Panc1 (cell line): ENCODE data around the gene MTSS2. TPM values are rescaled to one million over a fixed set of nuclear protein-coding genes. Genes with fewer than 3 reads are reported as not detected.

Experiments
- ATAC-seq: fragments of 200-7000 bp; cut with Tn5 transposase; 2 replicates; pipeline ENCODE4 v1.9.1; 2020; ENCODE audit warnings: mild to moderate bottlenecking, moderate library complexity
- BruUV-seq: library from RNA; stranded (reverse); fragments of 400-500 nt; replicated peaks from 2 replicates; lab custom pipeline; 2021; lab: Mats Ljungman, UMichigan
- CTCF ChIA-PET: fragments of 300-600 bp; sonication (Branson Sonifier 250); formaldehyde crosslinking; loops from one replicate; lab custom pipeline; 2022; ENCODE audit warnings: antibody characterized with exemption; lab: Charles Lee
- POLR2A ChIA-PET: fragments of 300-600 bp; sonication (Branson Sonifier 250); formaldehyde crosslinking; loops from one replicate; lab custom pipeline; 2022; ENCODE audit warnings: antibody characterized with exemption; lab: Charles Lee
- DNase-seq: peaks from one replicate; pipeline ENCODE4 v3.0.0-alpha.2; 2010; ENCODE audit warnings: low read depth, low spot score
- H3K27ac ChIP-seq: 2 replicates; pipeline ENCODE4 v1.5.1; 2011; ENCODE audit warnings: mild to moderate bottlenecking, low read length, inconsistent platforms
- H3K27me3 ChIP-seq: fragments of 200-500 bp; sonication (Bioruptor generic); 2 replicates; pipeline ENCODE4 v1.6.0; 2014; ENCODE audit warnings: low read length, inconsistent platforms; ENCODE audit not compliant: control insufficient read depth, insufficient read depth
- H3K36me3 ChIP-seq: fragments of 200-500 bp; sonication (Bioruptor generic); 2 replicates; pipeline ENCODE4 v1.5.1; 2014; ENCODE audit warnings: inconsistent platforms, mild to moderate bottlenecking, low read length, moderate library complexity; ENCODE audit not compliant: control insufficient read depth, insufficient read depth
- H3K4me1 ChIP-seq: 2 replicates; pipeline ENCODE4 v1.5.1; 2011; ENCODE audit warnings: inconsistent platforms, mild to moderate bottlenecking, low read length, moderate library complexity; ENCODE audit not compliant: control insufficient read depth, insufficient read depth
- H3K4me3 ChIP-seq, 2 experiments: 2 replicates each; pipeline ENCODE4 v1.5.1; 2011 to 2012; ENCODE audit warnings: low read depth in 2 of 2, low read length in 2 of 2, mild to moderate bottlenecking in 2 of 2, inconsistent platforms in 1 of 2, moderate library complexity in 1 of 2
- H3K9me3 ChIP-seq: fragments of 200-500 bp; sonication (Bioruptor generic); 2 replicates; pipeline ENCODE4 v1.5.1; 2014; ENCODE audit warnings: low read depth, mild to moderate bottlenecking, inconsistent platforms, low read length, moderate library complexity; ENCODE audit not compliant: control insufficient read depth, insufficient read depth
- CTCF ChIP-seq: fragments of 450-650 bp; IDR thresholded peaks from 2 replicates; pipeline ENCODE4 v1.5.1; 2017; ENCODE audit warnings: mild to moderate bottlenecking
- POLR2AphosphoS5 ChIP-seq: IDR thresholded peaks from 2 replicates; pipeline ENCODE4 v1.6.1; 2012; ENCODE audit warnings: mild to moderate bottlenecking, low read depth, low read length, moderate library complexity
- REST ChIP-seq, 2 experiments: IDR thresholded peaks; 2 replicates each; pipeline ENCODE4 v1.6.1; 2011 to 2012; ENCODE audit warnings: low read depth in 2 of 2, control low read depth in 1 of 2, low read length in 1 of 2, mild to moderate bottlenecking in 1 of 2, moderate library complexity in 1 of 2; ENCODE audit not compliant: insufficient read depth in 1 of 2
- SIN3A ChIP-seq: IDR thresholded peaks from 2 replicates; pipeline ENCODE4 v1.6.1; 2012; ENCODE audit warnings: low read depth, mild to moderate bottlenecking, low read length, moderate library complexity, borderline replicate concordance; ENCODE audit not compliant: insufficient read depth
- TCF7L2 ChIP-seq: IDR thresholded peaks from 2 replicates; pipeline ENCODE4 v1.6.1; 2011; ENCODE audit warnings: mild to moderate bottlenecking, low read depth, low read length, inconsistent platforms
- in situ Hi-C: cut with HindIII; loops from 2 replicates; pipeline ENCODE4 v1.10.0; 2016; ENCODE audit warnings: low sequenced_read_pairs, low pct_unique_long_range_greater_than_20kb
- intact Hi-C: fragments of 100-400 bp; cut with micrococcal nuclease; formaldehyde crosslinking; loops from one replicate; pipeline ENCODE4 v1.10.0; 2022; ENCODE audit not compliant: unreplicated experiment
- total RNA-seq: library from RNA; stranded (reverse); gene quantifications from one replicate; pipeline ENCODE4 v1.2.1, GENCODE V29; 2021; ENCODE audit not compliant: unreplicated experiment

Gene MTSS2
- total RNA-seq, 1 experiment from 2014 or later = 55.7 TPM

GRCh38 chr16:70670175-70670574 lies 15.7 kb downstream of the MTSS2 start:
- H3K36me3 ChIP-seq = peaks cover 2% of the 10 kb centered on the region; the same call in 1 of the 2 replicates
- H3K4me3 ChIP-seq = no peak overlapping the region
- no peaks in the 10 kb centered on the region for H3K4me1 ChIP-seq
- TF ChIP-seq POLR2AphosphoS5 = no peak
- TF ChIP-seq TCF7L2 = no peak
- TF ChIP-seq CTCF = no peak
- no peak for TF ChIP-seq REST (IDR thresholded peaks at IDR 0.05; ENCODE audit: insufficient read depth in 1 of 2, low read depth in 2 of 2, low read length in 1 of 2)
- TF ChIP-seq SIN3A = no peak
- H3K27ac ChIP-seq = no peak overlapping the region
- H3K27me3 ChIP-seq = no peaks in the 10 kb centered on the region
- DNase-seq = no peak
- in situ Hi-C loops (no loop called here), intact Hi-C loops (no loop called here)
- BruUV-seq = no TSS peak
- ChIA-PET CTCF (no interaction called here), POLR2A (no interaction called here)
- H3K9me3 ChIP-seq = no peaks in the 10 kb centered on the region
- no peak for ATAC-seq

GRCh38 chr16:70665806-70666735 lies 19.8 kb downstream of the MTSS2 start:
- Histone ChIP-seq H3K4me1 (no peaks in the 10 kb centered on the region), H3K4me3 (no peak overlapping the region), H3K36me3 (no peaks in the 10 kb centered on the region; the same call in 1 of the 2 replicates), H3K27me3 (no peaks in the 10 kb centered on the region), H3K27ac (no peak overlapping the region), H3K9me3 (no peaks in the 10 kb centered on the region)
- in situ Hi-C loops = no loop called here
- TF ChIP-seq TCF7L2 = no peak
- TF ChIP-seq CTCF = no peak
- no peak for TF ChIP-seq SIN3A
- TF ChIP-seq REST (IDR thresholded peaks at IDR 0.05; ENCODE audit: insufficient read depth in 1 of 2, low read depth in 2 of 2, low read length in 1 of 2) = no peak
- no peak for TF ChIP-seq POLR2AphosphoS5
- POLR2A ChIA-PET = no interaction called here
- DNase-seq = no peak
- ATAC-seq = no peak
- CTCF ChIA-PET = no interaction called here
- no TSS peak for BruUV-seq
- intact Hi-C loops = no loop called here
